H9 (cell line): ENCODE measurements around the gene EXOSC10. TPM values are rescaled to one million over a fixed set of nuclear protein-coding genes. Genes with fewer than 3 reads are reported as not detected.

Source experiments
- DNase-seq: peaks from one replicate; pipeline ENCODE4 v3.0.0-alpha.2; 2017
- H2AFZ ChIP-seq: one replicate; pipeline ENCODE4 v1.6.1; 2013; ENCODE audit warnings: mild to moderate bottlenecking, low read length, control low read depth, moderate library complexity
- H2AK5ac ChIP-seq: 2 replicates; pipeline ENCODE4 v1.6.1; 2013; ENCODE audit warnings: low read length, control low read depth, mixed read lengths; ENCODE audit not compliant: insufficient read length
- H2BK120ac ChIP-seq: one replicate; pipeline ENCODE4 v1.6.1; 2013; ENCODE audit warnings: low read depth, mild to moderate bottlenecking, low read length, control low read depth, inconsistent platforms; ENCODE audit not compliant: poor library complexity, severe bottlenecking
- H2BK12ac ChIP-seq: 2 replicates; pipeline ENCODE4 v1.6.1; 2013; ENCODE audit warnings: low read length, control low read depth, mixed read lengths, low read depth; ENCODE audit not compliant: insufficient read length
- H2BK15ac ChIP-seq: 2 replicates; pipeline ENCODE4 v1.6.1; 2013; ENCODE audit warnings: low read depth, low read length, control low read depth
- H2BK20ac ChIP-seq: one replicate; pipeline ENCODE4 v1.6.1; 2013; ENCODE audit warnings: low read depth, mild to moderate bottlenecking, low read length, control low read depth, inconsistent platforms; ENCODE audit not compliant: poor library complexity, severe bottlenecking
- H2BK5ac ChIP-seq: 2 replicates; pipeline ENCODE4 v1.6.1; 2013; ENCODE audit warnings: low read length, control low read depth, mixed read lengths; ENCODE audit not compliant: insufficient read length
- H3K14ac ChIP-seq: 2 replicates; pipeline ENCODE4 v1.6.1; 2013; ENCODE audit warnings: low read length, control low read depth; ENCODE audit not compliant: insufficient read depth
- H3K18ac ChIP-seq: 2 replicates; pipeline ENCODE4 v1.6.1; 2013; ENCODE audit warnings: low read depth, mild to moderate bottlenecking, mixed read lengths, low read length, control low read depth; ENCODE audit not compliant: insufficient read length
- H3K23ac ChIP-seq: 2 replicates; pipeline ENCODE4 v1.6.1; 2013; ENCODE audit warnings: low read length, control low read depth, mixed read lengths, low read depth; ENCODE audit not compliant: insufficient read length
- H3K23me2 ChIP-seq: 2 replicates; pipeline ENCODE4 v1.6.1; 2013; ENCODE audit warnings: low read depth, mild to moderate bottlenecking, mixed read lengths, low read length, control low read depth; ENCODE audit not compliant: insufficient read length, poor library complexity, severe bottlenecking
- H3K27ac ChIP-seq: 2 replicates; pipeline ENCODE4 v1.5.1; 2013; ENCODE audit warnings: low read length, control low read depth, mixed read lengths, low read depth; ENCODE audit not compliant: insufficient read length
- H3K27me3 ChIP-seq: 2 replicates; pipeline ENCODE4 v1.6.1; 2013; ENCODE audit warnings: low read length, control low read depth, inconsistent platforms; ENCODE audit not compliant: insufficient read depth
- H3K4ac ChIP-seq: 2 replicates; pipeline ENCODE4 v1.6.1; 2013; ENCODE audit warnings: low read depth, mild to moderate bottlenecking, control low read depth, inconsistent platforms, low read length, moderate library complexity
- H3K4me1 ChIP-seq: 2 replicates; pipeline ENCODE4 v1.6.1; 2013; ENCODE audit warnings: low read length, control low read depth, inconsistent platforms; ENCODE audit not compliant: insufficient read depth
- H3K4me2 ChIP-seq: 2 replicates; pipeline ENCODE4 v1.6.1; 2013; ENCODE audit warnings: low read length, control low read depth, mixed read lengths; ENCODE audit not compliant: insufficient read length, insufficient read depth
- H3K56ac ChIP-seq: 2 replicates; pipeline ENCODE4 v1.6.1; 2013; ENCODE audit warnings: low read depth, mild to moderate bottlenecking, mixed read lengths, low read length, control low read depth; ENCODE audit not compliant: insufficient read length
- H3K79me1 ChIP-seq: 2 replicates; pipeline ENCODE4 v1.6.1; 2013; ENCODE audit warnings: low read depth, mild to moderate bottlenecking, moderate library complexity, low read length, control low read depth, inconsistent platforms; ENCODE audit not compliant: insufficient read depth, poor library complexity, severe bottlenecking
- H3K79me2 ChIP-seq: 2 replicates; pipeline ENCODE4 v1.6.1; 2013; ENCODE audit warnings: low read length, control low read depth, inconsistent platforms; ENCODE audit not compliant: insufficient read depth
- H3K9ac ChIP-seq: 2 replicates; pipeline ENCODE4 v1.6.1; 2013; ENCODE audit warnings: low read length, control low read depth, mixed read lengths; ENCODE audit not compliant: insufficient read length; ENCODE audit errors: extremely low read depth
- H3K9me3 ChIP-seq: one replicate; pipeline ENCODE4 v1.6.1; 2013; ENCODE audit warnings: low read depth, low read length, inconsistent platforms; ENCODE audit not compliant: control insufficient read depth
- H3T11ph ChIP-seq: one replicate; pipeline ENCODE4 v1.6.1; 2013; ENCODE audit warnings: mild to moderate bottlenecking, low read length, control low read depth, inconsistent platforms
- H4K20me1 ChIP-seq: one replicate; pipeline ENCODE4 v1.6.1; 2013; ENCODE audit not compliant: control insufficient read depth, insufficient read length, insufficient read depth
- H4K5ac ChIP-seq: 2 replicates; pipeline ENCODE4 v1.6.1; 2013; ENCODE audit warnings: low read depth, mild to moderate bottlenecking, mixed read lengths, low read length, control low read depth; ENCODE audit not compliant: insufficient read length
- H4K8ac ChIP-seq: replicated peaks from 2 replicates; pipeline ENCODE4 v1.6.1; 2013; ENCODE audit warnings: low read length, control low read depth, mixed read lengths, low read depth; ENCODE audit not compliant: insufficient read length
- H4K91ac ChIP-seq: 2 replicates; pipeline ENCODE4 v1.6.1; 2013; ENCODE audit warnings: low read depth, mild to moderate bottlenecking, moderate library complexity, mixed read lengths, low read length, control low read depth; ENCODE audit not compliant: insufficient read length
- H3K27ac Mint-ChIP-seq, 3 experiments: 2 replicates in 2 of 3; 3 replicates in 1 of 3; pipeline ENCODE4 v1.8.0; 2020 to 2021; ENCODE audit warnings: mixed read lengths in 3 of 3, mild to moderate bottlenecking in 1 of 3, moderate library complexity in 1 of 3
- H3K27me3 Mint-ChIP-seq: 2 replicates; pipeline ENCODE4 v1.8.0; 2021; ENCODE audit warnings: low read depth, mild to moderate bottlenecking, moderate library complexity, mixed read lengths
- H3K36me3 Mint-ChIP-seq, 3 experiments: 2 replicates in 2 of 3; 3 replicates in 1 of 3; pipeline ENCODE4 v1.8.0; 2020 to 2021; ENCODE audit warnings: low read depth in 3 of 3, mixed read lengths in 3 of 3; ENCODE audit not compliant: insufficient read depth in 1 of 3
- H3K4me1 Mint-ChIP-seq, 2 experiments: 2 replicates each; pipeline ENCODE4 v1.8.0; 2020; ENCODE audit warnings: mixed read lengths in 2 of 2
- H3K4me3 Mint-ChIP-seq, 2 experiments: 2 replicates in 1 of 2; 3 replicates in 1 of 2; pipeline ENCODE4 v1.8.0; 2020 to 2021; ENCODE audit warnings: mild to moderate bottlenecking in 2 of 2, mixed read lengths in 2 of 2, moderate library complexity in 1 of 2
- H3K9me3 Mint-ChIP-seq, 2 experiments: 2 replicates in 1 of 2; 3 replicates in 1 of 2; pipeline ENCODE4 v1.8.0; 2020; ENCODE audit warnings: mild to moderate bottlenecking in 2 of 2, mixed read lengths in 2 of 2, moderate library complexity in 1 of 2
- WGBS: extraction: QIAGEN DNeasy Blood & Tissue Kit; methylation state at CpG from one replicate; pipeline ENCODE4 v1.1.7; 2013; ENCODE audit warnings: missing lambda C conversion rate, low lambda C conversion rate, mixed read lengths; ENCODE audit not compliant: insufficient read length; ENCODE audit errors: extremely low coverage; 5-methylcytosine and 5-hydroxymethylcytosine counted together
- total RNA-seq: library from RNA; stranded (reverse); gene quantifications from 2 replicates; pipeline ENCODE4 v1.2.1, GENCODE V29; 2021
- TF ChIP-seq, protein P1 (sequence below): fragments of 200-600 bp; sonication (generic); conservative IDR thresholded peaks from 3 replicates; pipeline ENCODE4 v1.8.0; 2021; ENCODE audit warnings: antibody characterized with exemption, mild to moderate bottlenecking

EXOSC10 gene
- total RNA-seq, 1 experiment from 2014 or later = 83.4 TPM

DNA sequence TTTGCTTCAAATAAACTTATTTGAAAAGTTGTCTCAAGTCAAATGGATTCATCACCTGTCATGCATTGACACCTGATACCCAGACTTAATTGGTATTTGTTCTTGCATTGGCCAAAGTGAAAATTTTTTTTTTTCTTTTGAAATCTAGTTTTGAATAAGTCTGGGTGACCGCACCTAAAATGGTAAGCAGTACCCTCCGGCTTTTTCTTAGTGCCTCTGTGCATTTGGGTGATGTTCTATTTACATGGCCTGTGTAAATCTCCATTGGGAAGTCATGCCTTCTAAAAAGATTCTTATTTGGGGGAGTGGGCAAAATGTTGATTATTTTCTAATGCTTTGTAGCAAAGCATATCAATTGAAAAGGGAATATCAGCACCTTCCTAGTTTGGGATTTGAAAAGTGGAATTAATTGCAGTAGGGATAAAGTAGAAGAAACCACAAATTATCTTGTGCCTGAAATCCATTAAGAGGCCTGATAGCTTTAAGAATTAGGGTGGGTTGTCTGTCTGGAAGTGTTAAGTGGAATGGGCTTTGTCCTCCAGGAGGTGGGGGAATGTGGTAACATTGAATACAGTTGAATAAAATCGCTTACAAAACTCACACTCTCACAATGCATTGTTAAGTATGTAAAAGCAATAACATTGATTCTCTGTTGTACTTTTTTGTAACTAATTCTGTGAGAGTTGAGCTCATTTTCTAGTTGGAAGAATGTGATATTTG lies 75.4 kb downstream of the EXOSC10 start:
- H3K4me1 Mint-ChIP-seq = peaks cover 0 to 19% of the 10 kb centered on the region in 2 experiments; a peak in 2 of 4 replicates
- no peak overlapping the region for H4K8ac ChIP-seq
- no CpG with 5 or more reads among the region's 3 CpGs for WGBS
- no peak overlapping the region for H3K56ac ChIP-seq
- H3K14ac ChIP-seq = no peak overlapping the region
- H3K4me2 ChIP-seq = no peak overlapping the region
- H3K23ac ChIP-seq = no peak overlapping the region
- no peaks in the 10 kb centered on the region for H3K4me1 ChIP-seq
- H2BK15ac ChIP-seq = no peak overlapping the region
- H3K27ac ChIP-seq = no peak overlapping the region
- no peaks in the 10 kb centered on the region for H3K9me3 Mint-ChIP-seq
- H3K9me3 ChIP-seq = no peaks in the 10 kb centered on the region
- H4K20me1 ChIP-seq = no peaks in the 10 kb centered on the region
- no peak overlapping the region for H4K5ac ChIP-seq
- H3K9ac ChIP-seq = no peak overlapping the region
- no peak overlapping the region for H2AFZ ChIP-seq
- peaks cover 42 to 93% (median 77%) of the 10 kb centered on the region in 3 experiments; a peak in 6 of 7 replicates for H3K36me3 Mint-ChIP-seq
- peaks cover 2% of the 10 kb centered on the region for H3K79me1 ChIP-seq
- H3K18ac ChIP-seq = no peak overlapping the region
- no peaks in the 10 kb centered on the region for H3K23me2 ChIP-seq
- H3K79me2 ChIP-seq = no peaks in the 10 kb centered on the region
- no peak overlapping the region for H2BK20ac ChIP-seq
- H3K27me3 Mint-ChIP-seq = no peaks in the 10 kb centered on the region
- H3K27ac Mint-ChIP-seq = peak overlapping the region in 1 of 3 experiments; percentile 84; a peak in 2 of 7 replicates
- H2BK120ac ChIP-seq = no peak overlapping the region
- no peak overlapping the region for H3K4me3 Mint-ChIP-seq
- no peaks in the 10 kb centered on the region for H3K27me3 ChIP-seq
- TF ChIP-seq, protein P1, sequence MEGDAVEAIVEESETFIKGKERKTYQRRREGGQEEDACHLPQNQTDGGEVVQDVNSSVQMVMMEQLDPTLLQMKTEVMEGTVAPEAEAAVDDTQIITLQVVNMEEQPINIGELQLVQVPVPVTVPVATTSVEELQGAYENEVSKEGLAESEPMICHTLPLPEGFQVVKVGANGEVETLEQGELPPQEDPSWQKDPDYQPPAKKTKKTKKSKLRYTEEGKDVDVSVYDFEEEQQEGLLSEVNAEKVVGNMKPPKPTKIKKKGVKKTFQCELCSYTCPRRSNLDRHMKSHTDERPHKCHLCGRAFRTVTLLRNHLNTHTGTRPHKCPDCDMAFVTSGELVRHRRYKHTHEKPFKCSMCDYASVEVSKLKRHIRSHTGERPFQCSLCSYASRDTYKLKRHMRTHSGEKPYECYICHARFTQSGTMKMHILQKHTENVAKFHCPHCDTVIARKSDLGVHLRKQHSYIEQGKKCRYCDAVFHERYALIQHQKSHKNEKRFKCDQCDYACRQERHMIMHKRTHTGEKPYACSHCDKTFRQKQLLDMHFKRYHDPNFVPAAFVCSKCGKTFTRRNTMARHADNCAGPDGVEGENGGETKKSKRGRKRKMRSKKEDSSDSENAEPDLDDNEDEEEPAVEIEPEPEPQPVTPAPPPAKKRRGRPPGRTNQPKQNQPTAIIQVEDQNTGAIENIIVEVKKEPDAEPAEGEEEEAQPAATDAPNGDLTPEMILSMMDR = no peak
- no peak overlapping the region for H4K91ac ChIP-seq
- H2BK12ac ChIP-seq = no peak overlapping the region
- H3K4ac ChIP-seq = no peak overlapping the region
- no peak overlapping the region for H3T11ph ChIP-seq
- no peak overlapping the region for H2AK5ac ChIP-seq
- H2BK5ac ChIP-seq = no peak overlapping the region
- DNase-seq = no peak
